Measurements from ENCODE around the gene NR1H3. TPM values are rescaled to one million over a fixed set of nuclear protein-coding genes. Genes with fewer than 3 reads are reported as not detected.
"Not testable (repeated sequence)": the region's sequence is repeated elsewhere in the genome, so short reads cannot be mapped to it uniquely, and the experiment has no call there.

Gene NR1H3
- polyA plus RNA-seq (2013, experiment 1 of 2): 9.3 TPM
- polyA plus RNA-seq (2013, experiment 2 of 2): 9.5 TPM

- Histone ChIP-seq H3K4me1 (ENCODE audit: control insufficient read depth, low read depth, low read length) (peaks cover 5% of the 10 kb centered on the region), H3K79me1 (ENCODE audit: low read length) (peaks cover 1% of the 10 kb centered on the region), H2BK5ac (ENCODE audit: low read length) (peak within 1 kb of the TSS; percentile 54), H4K8ac (ENCODE audit: low read depth, low read length) (peak within 1 kb of the TSS; percentile 16), H3K4me2 (ENCODE audit: low read length) (peak within 1 kb of the TSS; percentile 55), H4K5ac (ENCODE audit: low read length) (no peak within 1 kb of the TSS), H3K27me3 (ENCODE audit: insufficient read depth, low read length, poor library complexity) (no peaks in the 10 kb centered on the region), H3K9ac (ENCODE audit: low read length) (peak within 1 kb of the TSS; percentile 73), H3K79me2 (ENCODE audit: control insufficient read depth, insufficient read depth, low read length) (no peaks in the 10 kb centered on the region), H2AK5ac (ENCODE audit: low read length) (no peak within 1 kb of the TSS), H3K56ac (ENCODE audit: low read length) (peak within 1 kb of the TSS; percentile 88), H2BK15ac (replicated peaks; ENCODE audit: low read depth) (no peak within 1 kb of the TSS), H3K18ac (ENCODE audit: low read length) (peak within 1 kb of the TSS; percentile 33), H2BK120ac (ENCODE audit: low read depth, low read length) (no peak within 1 kb of the TSS), H3K27ac (ENCODE audit: low read depth, low read length) (peak within 1 kb of the TSS; percentile 58), H3K4me3 (ENCODE audit: low read length) (no peak within 1 kb of the TSS), H3K36me3 (ENCODE audit: control insufficient read depth, insufficient read depth, low read length) (no peaks in the 10 kb centered on the region), H3K4ac (ENCODE audit: low read depth, low read length) (peak within 1 kb of the TSS; percentile 39), H3K23ac (ENCODE audit: low read length) (no peak within 1 kb of the TSS)
- DNase-seq: peak; percentile 91
- no CpG with 5 or more reads among the region's 15 CpGs for WGBS (ENCODE audit: extremely low coverage, insufficient coverage, low lambda C conversion rate)
These were observed at the start of gene NR1H3 for GRCh38 chr11:47257517-47258316. Gene NR1H3, plus strand, starts transcription at chr11:47257996. Its CDS starts 1,221 bp downstream, at chr11:47259217.

- not testable (repeated sequence) for H4K5ac ChIP-seq (ENCODE audit: low read length); H2AK5ac ChIP-seq (ENCODE audit: low read length); H2BK15ac ChIP-seq (replicated peaks; ENCODE audit: low read depth); H3K79me1 ChIP-seq (ENCODE audit: low read length); H3K18ac ChIP-seq (ENCODE audit: low read length); H3K4ac ChIP-seq (ENCODE audit: low read depth, low read length); H4K8ac ChIP-seq (ENCODE audit: low read depth, low read length); H3K56ac ChIP-seq (ENCODE audit: low read length); H3K4me2 ChIP-seq (ENCODE audit: low read length); DNase-seq; H3K4me1 ChIP-seq (ENCODE audit: control insufficient read depth, low read depth, low read length); H3K4me3 ChIP-seq (ENCODE audit: low read length); H3K23ac ChIP-seq (ENCODE audit: low read length); H2BK5ac ChIP-seq (ENCODE audit: low read length); H3K27me3 ChIP-seq (ENCODE audit: insufficient read depth, low read length, poor library complexity); H3K79me2 ChIP-seq (ENCODE audit: control insufficient read depth, insufficient read depth, low read length); H3K27ac ChIP-seq (ENCODE audit: low read depth, low read length); H2BK120ac ChIP-seq (ENCODE audit: low read depth, low read length); H3K36me3 ChIP-seq (ENCODE audit: control insufficient read depth, insufficient read depth, low read length); H3K9ac ChIP-seq (ENCODE audit: low read length)
- WGBS (ENCODE audit: extremely low coverage, insufficient coverage, low lambda C conversion rate): no CpG with 5 or more reads among the region's 13 CpGs
These were observed 49.7 kb upstream of the NR1H3 start for GRCh38 chr11:47208008-47208552.

- H3K4me3 ChIP-seq (ENCODE audit: low read length): no peak overlapping the region
- no CpG with 5 or more reads among the region's 5 CpGs for WGBS (ENCODE audit: extremely low coverage, insufficient coverage, low lambda C conversion rate)
These were observed 49.2 kb upstream of the NR1H3 start for GRCh38 chr11:47208628-47209027.

GRCh38 chr11:47212938-47213337, 44.9 kb upstream of the NR1H3 start:
- Histone ChIP-seq H3K4me3 (ENCODE audit: low read length) (no peak overlapping the region), H3K4ac (ENCODE audit: low read depth, low read length) (no peak overlapping the region), H3K56ac (ENCODE audit: low read length) (peak overlapping the region; percentile 56), H3K18ac (ENCODE audit: low read length) (no peak overlapping the region), H3K9ac (ENCODE audit: low read length) (no peak overlapping the region), H3K4me2 (ENCODE audit: low read length) (no peak overlapping the region), H2BK5ac (ENCODE audit: low read length) (no peak overlapping the region), H3K4me1 (ENCODE audit: control insufficient read depth, low read depth, low read length) (peaks cover 4% of the 10 kb centered on the region), H2BK15ac (replicated peaks; ENCODE audit: low read depth) (no peak overlapping the region), H4K5ac (ENCODE audit: low read length) (no peak overlapping the region), H3K23ac (ENCODE audit: low read length) (no peak overlapping the region), H2AK5ac (ENCODE audit: low read length) (no peak overlapping the region), H2BK120ac (ENCODE audit: low read depth, low read length) (no peak overlapping the region), H3K27ac (ENCODE audit: low read depth, low read length) (no peak overlapping the region), H4K8ac (ENCODE audit: low read depth, low read length) (no peak overlapping the region), H3K79me2 (ENCODE audit: control insufficient read depth, insufficient read depth, low read length) (no peaks in the 10 kb centered on the region), H3K27me3 (ENCODE audit: insufficient read depth, low read length, poor library complexity) (no peaks in the 10 kb centered on the region), H3K79me1 (ENCODE audit: low read length) (peaks cover 6% of the 10 kb centered on the region), H3K36me3 (ENCODE audit: control insufficient read depth, insufficient read depth, low read length) (no peaks in the 10 kb centered on the region)
- DNase-seq: no peak
- no CpG with 5 or more reads among the region's 12 CpGs for WGBS (ENCODE audit: extremely low coverage, insufficient coverage, low lambda C conversion rate)

More at GRCh38 chr11:47208628-47209027, 49.2 kb upstream of the NR1H3 start:
- Histone ChIP-seq H3K4me1 (ENCODE audit: control insufficient read depth, low read depth, low read length) (peaks cover 3% of the 10 kb centered on the region), H2BK120ac (ENCODE audit: low read depth, low read length) (no peak overlapping the region), H2AK5ac (ENCODE audit: low read length) (no peak overlapping the region), H3K79me1 (ENCODE audit: low read length) (no peaks in the 10 kb centered on the region), H3K18ac (ENCODE audit: low read length) (no peak overlapping the region), H4K5ac (ENCODE audit: low read length) (no peak overlapping the region), H3K36me3 (ENCODE audit: control insufficient read depth, insufficient read depth, low read length) (no peaks in the 10 kb centered on the region), H3K4me2 (ENCODE audit: low read length) (no peak overlapping the region), H3K56ac (ENCODE audit: low read length) (no peak overlapping the region), H3K27ac (ENCODE audit: low read depth, low read length) (no peak overlapping the region), H2BK15ac (replicated peaks; ENCODE audit: low read depth) (no peak overlapping the region), H3K27me3 (ENCODE audit: insufficient read depth, low read length, poor library complexity) (no peaks in the 10 kb centered on the region), H3K9ac (ENCODE audit: low read length) (no peak overlapping the region), H3K23ac (ENCODE audit: low read length) (no peak overlapping the region), H3K4ac (ENCODE audit: low read depth, low read length) (no peak overlapping the region), H3K79me2 (ENCODE audit: control insufficient read depth, insufficient read depth, low read length) (no peaks in the 10 kb centered on the region), H2BK5ac (ENCODE audit: low read length) (no peak overlapping the region), H4K8ac (ENCODE audit: low read depth, low read length) (no peak overlapping the region)
- no peak for DNase-seq

GRCh38 chr11:47213950-47214565, 43.7 kb upstream of the NR1H3 start:
- WGBS (ENCODE audit: extremely low coverage, insufficient coverage, low lambda C conversion rate): no CpG with 5 or more reads among the region's 20 CpGs
- no peak overlapping the region for H2BK120ac ChIP-seq (ENCODE audit: low read depth, low read length)
- DNase-seq: peak; percentile 94
- no peak overlapping the region for H2BK15ac ChIP-seq (replicated peaks; ENCODE audit: low read depth)
- no peak overlapping the region for H3K23ac ChIP-seq (ENCODE audit: low read length)
- H3K4me3 ChIP-seq (ENCODE audit: low read length): peak overlapping the region; percentile 41
- peak overlapping the region; percentile 17 for H3K4ac ChIP-seq (ENCODE audit: low read depth, low read length)
- no peak overlapping the region for H4K8ac ChIP-seq (ENCODE audit: low read depth, low read length)
- H3K18ac ChIP-seq (ENCODE audit: low read length): peak overlapping the region; percentile 2
- no peak overlapping the region for H2BK5ac ChIP-seq (ENCODE audit: low read length)
- H3K4me2 ChIP-seq (ENCODE audit: low read length): peak overlapping the region; percentile 57
- H4K5ac ChIP-seq (ENCODE audit: low read length): no peak overlapping the region
- no peak overlapping the region for H2AK5ac ChIP-seq (ENCODE audit: low read length)
- H3K27ac ChIP-seq (ENCODE audit: low read depth, low read length): peak overlapping the region; percentile 33
- H3K79me2 ChIP-seq (ENCODE audit: control insufficient read depth, insufficient read depth, low read length): no peaks in the 10 kb centered on the region
- peak overlapping the region; percentile 70 for H3K9ac ChIP-seq (ENCODE audit: low read length)
- peak overlapping the region; percentile 87 for H3K56ac ChIP-seq (ENCODE audit: low read length)
- H3K4me1 ChIP-seq (ENCODE audit: control insufficient read depth, low read depth, low read length): peaks cover 4% of the 10 kb centered on the region
- no peaks in the 10 kb centered on the region for H3K27me3 ChIP-seq (ENCODE audit: insufficient read depth, low read length, poor library complexity)
- no peaks in the 10 kb centered on the region for H3K36me3 ChIP-seq (ENCODE audit: control insufficient read depth, insufficient read depth, low read length)
- H3K79me1 ChIP-seq (ENCODE audit: low read length): peaks cover 6% of the 10 kb centered on the region

Data from mesendoderm (in vitro differentiated cells).